Uterine smooth muscle cell (primary cell): Measurements from ENCODE around the gene BICD1. TPM values are rescaled to one million over a fixed set of nuclear protein-coding genes. Genes with fewer than 3 reads are reported as not detected.

Source experiments
- total RNA-seq: library from RNA; depleted of rRNA; stranded (reverse); fragments of >200 nt; gene quantifications from 2 replicates; pipeline ENCODE4 v1.2.3, GENCODE V29; 2014

Gene BICD1
- 23.6 and 24.1 TPM in 2 replicates for total RNA-seq

DNA sequence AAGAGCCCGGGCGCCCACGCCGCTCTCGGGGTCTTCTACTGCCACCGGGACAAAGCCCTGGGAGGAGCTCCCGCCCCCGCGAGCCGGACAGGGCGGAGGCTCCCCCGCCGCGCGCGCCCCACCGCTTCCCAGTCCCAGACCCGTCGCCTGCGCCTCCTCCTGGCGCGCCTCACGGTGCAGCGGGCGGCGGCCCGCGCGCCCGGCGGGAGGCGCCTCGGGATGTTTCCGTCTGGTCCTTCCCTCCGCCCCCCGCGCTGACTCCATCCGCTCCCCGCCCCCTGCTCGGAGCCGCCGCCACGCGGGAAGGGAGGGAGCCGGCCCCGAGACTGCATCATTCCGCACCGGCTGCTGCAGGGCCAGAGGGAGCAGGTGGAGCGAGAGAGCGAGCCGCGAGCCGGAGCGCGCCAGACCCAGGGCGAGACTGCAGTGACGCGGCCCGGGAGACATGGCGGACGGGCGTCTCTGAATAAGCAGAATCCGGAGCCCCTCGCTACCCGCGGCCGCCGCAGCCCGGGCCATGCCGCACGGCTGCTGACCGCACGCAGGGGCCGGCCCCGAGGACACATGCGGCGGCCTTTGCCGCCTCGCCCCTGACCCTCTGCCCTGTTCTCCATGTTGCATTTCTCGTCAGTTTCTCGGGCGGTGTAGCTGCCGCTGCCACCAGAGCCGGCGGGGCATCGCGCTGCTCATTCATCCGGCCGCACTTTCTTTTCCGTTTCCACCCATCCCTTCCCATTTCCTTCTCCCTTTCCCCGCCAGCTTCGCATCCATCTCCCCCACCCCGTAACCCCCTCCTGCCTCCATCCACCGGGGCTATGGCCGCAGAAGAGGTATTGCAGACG, at the start of gene BICD1:
BICD1 (plus strand) TSS at position 331 of the 842 bp plus-strand sequence; CDS start at position 816, 485 bp downstream.

DNA sequence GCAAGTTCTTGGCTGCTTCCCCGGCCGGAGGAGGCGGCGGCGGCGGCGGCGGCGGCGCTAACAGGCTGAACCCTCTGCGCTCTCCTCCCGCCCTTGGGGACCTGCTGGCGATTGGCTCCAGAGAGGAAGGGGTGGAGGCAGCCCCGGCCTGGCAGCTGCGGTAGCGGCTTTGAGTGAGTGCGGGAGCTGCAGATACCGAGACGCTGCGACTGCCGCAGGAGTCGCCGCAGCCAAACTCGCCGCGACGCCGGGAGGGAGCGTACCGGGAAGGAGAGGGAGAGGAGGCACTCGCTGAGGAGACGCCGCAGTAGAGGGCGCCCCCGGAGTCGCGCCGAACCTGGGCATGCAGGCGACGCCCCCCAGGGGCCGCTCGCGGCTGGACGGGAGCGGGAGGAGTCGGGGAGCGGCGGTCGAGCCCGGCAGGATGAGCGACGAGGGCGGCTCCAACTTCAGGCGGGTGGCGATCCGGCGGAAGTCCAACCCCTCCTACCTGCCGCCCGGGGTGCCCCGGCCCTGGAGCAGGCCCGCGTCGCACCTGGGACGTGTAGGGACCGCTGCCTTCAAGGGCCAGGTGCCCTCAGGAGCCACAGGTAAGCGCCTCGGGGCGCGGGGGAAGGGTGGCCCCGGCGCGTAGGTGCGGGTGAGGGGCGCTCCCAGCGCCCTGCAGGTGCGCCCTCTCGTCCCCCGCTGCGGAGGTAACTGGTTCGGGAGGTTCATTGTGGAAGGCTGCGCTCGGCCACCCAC, 292.9 kb downstream of the BICD1 start, which contains the start of gene FGD4:
FGD4 (plus strand) TSS at position 189 of the 744 bp plus-strand sequence.

Other genes starting within 250 kb of the BICD1 start
- gene RESF1, start 147.4 kb upstream of the BICD1 start, total RNA-seq: 17.5 and 19.8 TPM in 2 replicates